ENCODE data around the gene ACAA1.
"Not testable (repeated sequence)": the region's sequence is repeated elsewhere in the genome, so short reads cannot be mapped to it uniquely, and the experiment has no call there.

ACAA1 gene

GRCh38 chr3:38134517-38135143 is 2.3 kb downstream of the ACAA1 start:
- not testable (repeated sequence) for DNase-seq (ENCODE audit: low read depth)

DNA sequence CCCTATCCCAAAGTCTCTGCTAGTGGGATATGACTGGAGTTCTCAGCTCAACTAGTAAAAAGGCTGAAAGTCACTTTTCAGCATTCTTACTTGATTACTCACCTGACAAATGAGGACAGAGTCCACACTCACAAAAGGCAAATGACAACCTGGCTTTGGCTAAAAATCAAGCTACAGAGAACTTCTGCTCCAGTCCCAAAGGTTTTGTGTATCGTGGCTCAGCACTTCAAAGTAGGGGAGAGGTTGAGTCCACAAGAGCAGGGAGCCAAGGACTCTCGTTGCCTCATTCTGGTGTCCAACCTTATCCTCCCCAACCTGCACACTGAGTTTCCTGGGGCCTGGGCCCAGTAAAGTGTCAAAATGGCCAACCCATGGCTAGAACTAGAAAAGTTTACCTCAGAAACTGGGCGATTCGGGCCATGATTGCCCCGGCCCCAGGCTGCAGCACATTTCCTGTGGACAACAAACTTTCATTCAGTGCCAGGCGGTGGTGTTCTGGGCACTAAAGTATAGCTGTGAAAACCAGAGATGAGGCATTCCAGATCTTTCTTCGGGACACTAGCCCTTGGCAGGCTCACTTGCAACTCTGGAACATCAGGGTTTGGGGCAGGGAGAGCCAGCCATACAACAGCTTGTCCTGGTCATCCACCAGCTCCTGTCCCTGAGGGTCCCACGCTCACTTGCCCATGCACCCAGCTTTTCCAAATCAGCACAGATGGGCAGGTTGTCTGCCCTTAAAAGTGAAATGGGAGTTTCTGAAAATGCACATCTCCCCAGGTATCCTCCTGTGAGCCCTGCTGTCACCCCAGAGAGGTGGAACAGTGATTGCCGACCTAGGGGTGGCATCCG is 3.1 kb downstream of the ACAA1 start:
- no peak for DNase-seq (ENCODE audit: low read depth)

GRCh38 chr3:38133209-38133556 is 3.7 kb downstream of the ACAA1 start:
- no peak for DNase-seq (ENCODE audit: low read depth)

GRCh38 chr3:38131621-38132369 is 5.1 kb downstream of the ACAA1 start:
- DNase-seq (ENCODE audit: low read depth), result no peak

DNA sequence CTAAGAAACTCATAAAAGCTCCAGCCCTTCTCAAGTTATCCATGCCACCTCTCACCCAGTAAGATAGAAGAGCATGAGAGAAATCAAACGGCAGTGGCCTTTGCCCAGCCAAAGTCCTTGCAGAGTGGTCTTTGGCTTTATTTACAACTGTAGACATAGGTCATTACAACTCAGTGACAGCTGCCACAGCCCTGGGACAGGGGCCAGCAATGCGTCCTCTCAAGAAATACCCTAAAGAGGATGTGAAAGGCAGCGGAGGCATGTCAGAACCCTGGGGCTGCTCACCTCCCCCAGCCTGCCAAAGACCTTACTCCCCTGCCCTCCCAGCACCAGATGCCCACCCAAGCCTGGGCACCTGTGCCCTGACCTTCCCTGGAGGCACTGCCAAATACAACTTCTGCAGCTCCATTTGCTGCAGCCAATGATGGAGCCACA is 6.3 kb downstream of the ACAA1 start:
- DNase-seq (ENCODE audit: low read depth), result no peak

DNA sequence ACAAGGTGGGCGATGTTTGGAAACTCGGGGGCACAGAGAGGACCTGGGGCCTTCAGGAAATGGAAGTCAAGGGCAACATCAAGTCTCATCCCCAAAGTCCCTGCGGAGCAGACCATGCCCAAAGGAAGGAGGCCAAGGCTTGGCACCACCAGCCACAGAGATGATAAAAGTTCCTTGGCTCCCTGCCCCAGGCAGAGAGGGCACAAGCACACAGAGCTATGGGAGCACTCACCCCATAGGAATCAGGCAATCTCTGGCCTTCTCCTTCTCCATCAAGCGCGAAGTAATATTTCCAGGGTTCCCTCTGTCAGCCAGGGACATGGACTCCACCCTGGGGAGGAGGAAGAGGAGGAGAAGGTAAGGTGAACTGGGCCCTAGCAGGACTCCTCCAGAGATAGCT is 7.9 kb downstream of the ACAA1 start:
- no peak for DNase-seq (ENCODE audit: low read depth)

DNA sequence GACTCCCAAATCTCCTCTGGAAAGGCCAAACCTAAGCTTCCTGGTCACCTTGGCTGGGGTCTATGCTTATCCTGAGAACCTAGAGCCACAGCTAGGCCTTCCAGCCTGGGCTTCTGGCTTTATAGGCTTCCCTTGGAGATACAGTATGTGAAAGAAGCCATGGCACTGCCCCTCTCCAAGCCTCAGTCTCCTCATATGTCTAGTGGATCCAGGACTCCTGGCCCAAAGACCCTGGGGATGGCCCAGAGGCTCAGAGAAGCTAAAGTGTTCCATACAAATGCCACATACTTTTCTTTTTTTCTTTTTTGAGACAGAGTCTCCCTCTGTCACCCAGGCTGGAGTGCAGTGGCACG is 8.6 kb downstream of the ACAA1 start:
- DNase-seq (ENCODE audit: low read depth), result no peak

GRCh38 chr3:38127611-38128302 is 9.2 kb downstream of the ACAA1 start:
- no peak for DNase-seq (ENCODE audit: low read depth)

GRCh38 chr3:38126121-38126892 is 10.6 kb downstream of the ACAA1 start:
- no peak for DNase-seq (ENCODE audit: low read depth)

DNA sequence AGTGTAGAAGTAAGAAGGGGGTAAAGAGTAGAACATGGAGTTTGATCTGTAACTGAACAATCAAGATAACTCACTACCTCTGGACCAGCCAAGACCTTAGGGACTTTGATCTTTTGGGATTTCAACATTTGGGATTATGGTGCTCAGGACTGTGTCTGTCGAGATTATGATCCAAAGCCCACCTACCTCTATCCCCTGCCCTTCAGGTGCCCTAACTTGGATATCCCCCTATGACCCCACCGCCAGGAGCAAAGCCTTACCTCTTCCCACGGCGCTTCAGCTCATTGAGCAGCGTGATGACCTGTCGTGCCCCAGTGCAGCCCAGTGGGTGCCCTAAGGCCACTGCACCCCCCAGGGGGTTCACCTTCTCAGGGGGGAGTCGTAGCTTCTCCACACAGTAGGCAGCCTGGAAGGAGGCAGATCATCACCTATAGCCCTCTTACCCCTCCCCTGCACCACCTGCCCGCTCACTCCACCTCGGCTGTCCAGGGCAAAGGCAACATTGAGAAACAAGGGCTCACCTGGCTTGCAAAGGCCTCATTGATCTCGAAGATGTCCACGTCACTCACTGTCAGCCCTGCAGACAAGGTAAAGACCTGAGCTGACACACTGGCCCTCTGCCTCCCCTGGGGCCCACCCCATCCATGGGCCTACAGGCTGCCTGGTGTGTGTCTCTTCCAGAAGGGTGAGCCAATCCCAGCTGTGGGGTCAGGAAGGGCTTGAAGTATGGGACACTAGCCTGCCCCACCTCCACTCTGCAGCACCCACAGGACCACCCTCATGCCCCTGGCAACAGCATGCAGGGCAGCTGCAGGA is 11.4 kb downstream of the ACAA1 start:
- DNase-seq (ENCODE audit: low read depth), result no peak

DNA sequence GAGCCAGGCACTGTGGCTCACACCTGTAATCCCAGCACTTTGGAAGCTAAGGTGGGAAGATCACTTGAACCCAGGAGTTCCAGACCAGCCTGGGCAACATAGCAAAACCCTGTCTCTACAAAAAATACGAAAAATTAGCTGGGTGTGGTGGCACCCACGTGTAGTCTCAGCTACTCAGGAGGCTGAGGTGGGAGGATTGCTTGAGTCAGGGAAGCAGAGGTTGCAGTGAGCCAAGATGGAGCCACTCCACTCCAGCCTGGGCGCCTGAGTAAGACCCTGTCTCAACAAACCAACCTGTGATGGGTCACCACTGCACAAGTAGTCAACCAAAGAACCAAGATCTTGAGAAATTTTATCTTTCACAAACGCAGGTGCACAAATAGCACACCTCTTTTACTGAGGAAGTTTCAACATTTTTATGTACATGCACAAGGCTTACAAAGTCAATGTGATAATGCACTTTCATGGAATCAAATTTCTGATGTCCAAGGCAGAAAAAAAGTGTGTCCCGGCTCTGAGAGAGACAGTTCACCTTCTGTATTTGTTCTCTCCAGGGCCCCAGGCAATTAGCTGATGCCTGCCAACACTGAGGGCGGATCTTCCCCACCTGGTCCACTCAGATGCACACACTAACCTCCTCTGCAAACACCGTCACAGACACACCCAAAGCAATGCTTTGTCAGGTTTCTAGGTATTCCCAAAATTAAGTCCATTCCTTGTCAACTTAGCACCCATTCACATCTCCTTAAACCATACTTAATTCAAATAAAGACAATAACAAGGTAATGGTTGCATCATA is 12.4 kb downstream of the ACAA1 start:
- DNase-seq (ENCODE audit: low read depth), result no peak

DNA sequence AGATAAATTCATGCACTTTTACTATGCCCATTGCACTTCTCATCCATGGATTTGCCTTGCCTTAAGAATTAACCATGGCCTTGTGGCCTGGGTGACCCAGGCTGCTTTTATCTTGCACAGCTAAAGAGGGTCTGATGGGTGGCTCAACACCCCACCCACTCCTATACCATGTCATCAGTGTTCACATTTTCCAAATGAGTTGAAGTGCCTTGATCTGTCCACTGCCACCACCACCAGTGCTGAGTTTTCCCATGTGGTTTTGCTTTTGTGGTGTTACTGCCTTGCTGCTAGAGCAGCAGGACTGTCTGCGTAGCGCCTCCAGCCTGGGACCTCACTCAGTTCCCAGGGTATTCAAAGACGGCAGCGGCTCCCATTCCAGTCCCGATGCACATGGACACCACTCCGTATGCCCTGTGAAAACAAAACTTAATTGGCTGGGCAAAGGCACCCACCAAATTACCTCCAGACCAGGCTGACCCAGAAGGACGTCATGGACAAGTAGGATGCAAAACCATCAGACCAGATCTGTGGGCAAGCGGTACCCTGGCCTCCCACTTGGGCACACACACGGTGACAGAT is 14.1 kb downstream of the ACAA1 start:
- no peak for DNase-seq (ENCODE audit: low read depth)

DNA sequence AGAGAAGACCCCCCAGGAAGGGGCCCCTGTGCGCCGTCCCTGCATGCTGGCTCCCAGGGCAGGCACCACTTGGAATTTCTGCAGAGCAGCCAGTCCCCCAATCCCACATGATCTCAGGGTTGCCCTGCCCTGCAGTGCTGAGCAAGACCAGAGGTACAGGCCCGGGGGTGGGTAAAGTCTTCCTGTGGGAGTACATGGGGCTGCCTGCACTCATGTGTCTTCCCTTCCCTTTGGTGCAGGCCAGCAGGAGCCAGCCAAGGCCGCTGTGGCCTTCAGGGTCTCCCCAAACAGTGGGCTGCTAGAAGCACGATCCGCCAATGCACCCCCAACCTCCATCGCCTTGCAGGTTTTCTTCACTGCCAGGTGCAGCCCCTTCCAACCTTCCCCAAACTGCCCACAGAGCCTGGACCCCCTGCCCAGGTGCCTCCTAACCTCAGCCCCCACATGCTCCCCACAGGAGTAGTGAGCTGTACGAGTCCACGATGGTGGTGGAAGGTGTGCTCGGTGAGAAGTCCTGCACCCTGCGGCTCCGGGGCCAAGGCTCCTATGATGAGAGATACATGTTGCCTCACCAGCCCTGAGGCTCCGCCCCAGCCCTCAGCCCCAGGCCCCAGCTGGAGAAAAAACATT is 15.0 kb downstream of the ACAA1 start:
- no peak for DNase-seq (ENCODE audit: low read depth)

DNA sequence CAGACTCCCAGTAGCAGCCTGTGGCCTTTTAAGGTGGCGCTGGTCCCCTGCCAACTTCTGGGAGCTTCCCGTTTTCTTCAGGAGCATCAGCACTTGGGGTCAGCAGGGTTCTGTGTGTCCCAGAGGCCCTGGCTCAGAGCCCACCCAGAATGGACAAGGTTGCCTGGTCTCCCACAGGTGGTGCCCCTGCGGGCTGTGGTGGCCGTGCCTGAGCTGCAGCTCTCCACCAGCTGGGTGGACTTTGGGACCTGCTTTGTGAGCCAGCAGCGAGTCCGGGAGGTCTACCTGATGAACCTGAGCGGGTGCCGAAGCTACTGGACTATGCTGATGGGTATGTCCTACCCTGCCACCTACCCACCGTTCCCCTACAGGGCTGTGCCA is 15.5 kb downstream of the ACAA1 start:
- no peak for DNase-seq (ENCODE audit: low read depth)

DNA sequence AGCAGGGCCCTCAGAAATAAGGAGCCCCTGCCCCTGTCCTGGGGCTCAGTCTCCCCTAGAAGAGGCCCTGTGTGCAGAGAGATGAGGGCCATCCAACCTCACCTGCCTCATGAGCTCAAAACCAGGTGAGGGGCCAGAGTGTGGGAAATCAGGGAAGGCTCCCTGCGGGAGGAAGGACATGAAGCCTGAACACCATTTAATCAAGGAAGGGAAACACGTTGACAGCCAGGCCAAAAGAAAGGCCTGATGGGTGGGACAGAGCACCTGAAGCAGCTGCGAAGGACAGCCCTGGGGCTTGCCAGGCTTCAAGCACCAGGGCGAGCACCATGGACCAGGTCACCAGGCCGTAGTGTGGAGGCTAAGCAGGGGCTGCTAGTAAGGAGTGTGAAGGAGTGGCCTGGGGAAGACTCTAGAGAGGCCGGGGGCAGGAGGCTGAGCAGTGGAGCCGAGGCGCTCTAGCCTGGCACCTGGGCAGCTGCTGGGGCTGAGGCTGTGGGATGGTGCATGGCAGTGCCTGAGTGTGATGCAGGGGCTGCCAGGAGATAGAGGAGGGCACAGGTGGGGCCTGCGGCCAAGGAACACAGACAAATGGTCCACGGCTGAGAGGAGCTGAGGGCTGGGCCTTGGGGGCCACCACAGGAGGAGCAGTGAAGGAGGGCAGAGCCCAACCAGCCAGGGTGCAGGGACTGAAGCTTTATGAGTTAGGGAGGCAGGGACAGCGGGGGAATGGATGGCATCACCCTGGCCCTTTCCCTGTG is 16.1 kb downstream of the ACAA1 start:
- DNase-seq (ENCODE audit: low read depth), result no peak

GRCh38 chr3:38119821-38120692 is 16.9 kb downstream of the ACAA1 start:
- no peak for DNase-seq (ENCODE audit: low read depth)

DNA sequence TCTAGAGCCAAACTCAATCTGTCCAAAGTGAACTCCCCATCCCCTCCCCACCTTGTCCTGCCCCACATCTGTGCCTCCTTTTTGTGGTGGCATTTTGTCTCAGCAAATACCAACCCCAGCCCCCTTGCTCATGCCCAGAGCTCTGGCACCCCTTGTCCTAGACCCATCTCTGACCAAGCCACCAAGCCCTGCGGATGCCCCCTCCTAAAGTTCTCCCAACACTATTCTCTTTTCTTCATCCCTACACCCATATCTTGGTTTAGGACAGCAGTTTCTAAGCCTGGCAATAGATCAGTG is 17.7 kb downstream of the ACAA1 start:
- no peak for DNase-seq (ENCODE audit: low read depth)
